GM12878 (cell line): ENCODE results near the gene MRPL55. TPM values are rescaled to one million over a fixed set of nuclear protein-coding genes. Genes with fewer than 3 reads are reported as not detected.
A peak's percentile ranks its signal among the peaks of the same experiment; 100 is the strongest.

ENCODE experiments used
- ATAC-seq: fragments of 200-7000 bp; cut with Tn5 transposase; 3 replicates; pipeline ENCODE4 v1.9.1; 2020; ENCODE audit warnings: mild to moderate bottlenecking, moderate library complexity
- BruUV-seq: library from RNA; stranded (reverse); fragments of 400-500 nt; replicated peaks from 2 replicates; lab custom pipeline; 2021; lab: Mats Ljungman, UMichigan
- CTCF ChIA-PET: fragments of 300-600 bp; sonication (Branson Sonifier 250); formaldehyde crosslinking; extraction: SDS; loops from one replicate; lab custom pipeline; 2021; ENCODE audit warnings: inconsistent platforms; lab: Yijun Ruan, JAX
- POLR2A ChIA-PET: fragments of 350-600 bp; formaldehyde crosslinking; extraction: SDS; loops from one replicate; lab custom pipeline; 2021; ENCODE audit warnings: inconsistent platforms; lab: Charles Lee
- RAD21 ChIA-PET: fragments of 300-600 bp; sonication (Branson Sonifier 250); formaldehyde crosslinking; loops from one replicate; lab custom pipeline; 2023; ENCODE audit warnings: antibody characterized with exemption; ENCODE audit not compliant: unreplicated experiment; lab: Charles Lee
- SMC1A ChIA-PET: fragments of 300-600 bp; sonication (Branson Sonifier 250); formaldehyde crosslinking; loops from one replicate; lab custom pipeline; 2023; ENCODE audit not compliant: unreplicated experiment, uncharacterized antibody; lab: Charles Lee
- DNase-seq: peaks from one replicate; pipeline ENCODE4 v3.0.0-alpha.2; 2011; ENCODE audit warnings: low read depth, low spot score
- FAIRE-seq: peaks from 3 replicates; lab custom pipeline; 2011; peaks lifted over from hg19 to GRCh38; lab: Jason Lieb, UNC
- H2AFZ ChIP-seq: 2 replicates; pipeline ENCODE4 v1.6.0; 2011; ENCODE audit warnings: low read depth, low read length, control low read depth; ENCODE audit not compliant: control insufficient read depth
- H3K27ac ChIP-seq: 2 replicates; pipeline ENCODE4 v1.5.1; 2011; ENCODE audit warnings: control low read depth; ENCODE audit not compliant: control insufficient read depth, insufficient read depth
- H3K27me3 ChIP-seq, 2 experiments: replicated peaks in 1 of 2; 2 replicates each; pipeline versions ENCODE4 v1.6.0 to v1.6.1; 2011; ENCODE audit warnings: low read length in 1 of 2; ENCODE audit not compliant: control insufficient read depth in 2 of 2, insufficient read depth in 2 of 2
- H3K36me3 ChIP-seq, 2 experiments: 2 replicates each; pipeline ENCODE4 v1.5.1; 2011; ENCODE audit warnings: low read length in 1 of 2; ENCODE audit not compliant: control insufficient read depth in 2 of 2, insufficient read depth in 2 of 2
- H3K4me1 ChIP-seq: 2 replicates; pipeline ENCODE4 v1.6.1; 2011; ENCODE audit warnings: mild to moderate bottlenecking, low read length, moderate library complexity, mixed read lengths; ENCODE audit not compliant: control insufficient read depth, insufficient read depth
- H3K4me2 ChIP-seq: 2 replicates; pipeline ENCODE4 v1.6.0; 2011; ENCODE audit warnings: control low read depth; ENCODE audit not compliant: control insufficient read depth, insufficient read depth
- H3K4me3 ChIP-seq: fragments of 200-600 bp; sonication (generic); 2 replicates; pipeline ENCODE4 v1.5.1; 2016
- H3K79me2 ChIP-seq: 2 replicates; pipeline ENCODE4 v1.6.0; 2011; ENCODE audit warnings: low read length; ENCODE audit not compliant: control insufficient read depth, insufficient read depth
- H3K9ac ChIP-seq: 2 replicates; pipeline ENCODE4 v1.8.0; 2011; ENCODE audit warnings: low read length, control low read depth, mixed read lengths; ENCODE audit not compliant: control insufficient read depth, insufficient read depth
- H3K9me3 ChIP-seq: replicated peaks from 3 replicates; pipeline ENCODE4 v1.5.1; 2011; ENCODE audit warnings: mild to moderate bottlenecking, low read length; ENCODE audit not compliant: control insufficient read depth, insufficient read depth
- H4K20me1 ChIP-seq: 2 replicates; pipeline ENCODE4 v1.6.0; 2011; ENCODE audit not compliant: control insufficient read depth, insufficient read depth
- EP300 ChIP-seq, 2 experiments: fragments of 150-350 bp in 1 of 2; IDR thresholded peaks; 2 replicates each; pipeline ENCODE4 v1.6.1; 2011 to 2012; ENCODE audit warnings: low read depth in 2 of 2, low read length in 2 of 2, borderline replicate concordance in 1 of 2, improper control_type of control experiment in 1 of 2, inconsistent platforms in 1 of 2; ENCODE audit not compliant: control insufficient read depth in 1 of 2
- HDAC6 ChIP-seq: fragments of 200-600 bp; sonication (generic); IDR thresholded peaks from one replicate; pipeline ENCODE4 v1.8.0; 2017; ENCODE audit warnings: antibody characterized with exemption; ENCODE audit not compliant: unreplicated experiment
- HDGF ChIP-seq: fragments of 450-650 bp; IDR thresholded peaks from 2 replicates; pipeline ENCODE4 v1.6.1; 2016; ENCODE audit warnings: antibody characterized with exemption
- IKZF1 ChIP-seq: fragments of 450-650 bp; conservative IDR thresholded peaks from 2 replicates; pipeline ENCODE4 v1.6.1; 2017; ENCODE audit warnings: antibody characterized with exemption, mild to moderate bottlenecking
- IKZF2 ChIP-seq, 2 experiments: fragments of 450-650 bp; IDR thresholded peaks; 2 replicates each; pipeline ENCODE4 v1.6.1; 2017; ENCODE audit warnings: mild to moderate bottlenecking in 2 of 2, moderate library complexity in 2 of 2
- MTA3 ChIP-seq: IDR thresholded peaks from 2 replicates; pipeline ENCODE4 v1.6.1; 2012; ENCODE audit warnings: low read length, inconsistent platforms, borderline replicate concordance
- MYC ChIP-seq: IDR thresholded peaks from 2 replicates; pipeline ENCODE4 v1.6.1; 2011; ENCODE audit warnings: mild to moderate bottlenecking, low read length, moderate library complexity, inconsistent platforms; ENCODE audit not compliant: insufficient read depth, insufficient replicate concordance, insufficient read length, severe bottlenecking
- POU2F2 ChIP-seq: IDR thresholded peaks from 3 replicates; pipeline ENCODE4 v1.6.1; 2011; ENCODE audit warnings: low read depth, mild to moderate bottlenecking, low read length, borderline replicate concordance
- YY1 ChIP-seq: IDR thresholded peaks from 2 replicates; pipeline ENCODE4 v1.6.1; 2011; ENCODE audit warnings: low read depth, mild to moderate bottlenecking, low read length
- ZBTB4 ChIP-seq: fragments of 450-650 bp; formaldehyde crosslinking; IDR thresholded peaks from 2 replicates; pipeline ENCODE4 v1.4.0; 2022; ENCODE audit warnings: mild to moderate bottlenecking, moderate library complexity
- ZNF207 ChIP-seq: fragments of 450-650 bp; IDR thresholded peaks from 2 replicates; pipeline ENCODE4 v1.6.1; 2014; ENCODE audit warnings: antibody characterized with exemption, mild to moderate bottlenecking, borderline replicate concordance
- ZNF384 ChIP-seq: IDR thresholded peaks from 2 replicates; pipeline ENCODE4 v1.6.1; 2012; ENCODE audit warnings: low read depth, mild to moderate bottlenecking, low read length, improper control_type of control experiment, borderline replicate concordance
- WGBS: methylation state at CpG from one replicate; pipeline ENCODE4 v1.1.6; 2016; ENCODE audit warnings: low lambda C conversion rate; ENCODE audit not compliant: insufficient replicate concordance, insufficient coverage; ENCODE audit errors: missing lambda C conversion rate; 5-methylcytosine and 5-hydroxymethylcytosine counted together
- in situ Hi-C: fragments of 300-500 bp; cut with MboI; formaldehyde crosslinking; loops from 9 replicates; pipeline ENCODE4 v1.14.3; 2018; ENCODE audit warnings: mixed read lengths
- intact Hi-C: fragments of 100-400 bp; cut with micrococcal nuclease; formaldehyde crosslinking; loops from one replicate; pipeline ENCODE4 v1.14.2; 2022; ENCODE audit not compliant: unreplicated experiment
- polyA plus RNA-seq, 11 experiments: library from polyadenylated mRNA; depleted of rRNA in 4 of 11; unstranded in 6 of 11; stranded (reverse) in 5 of 11; fragments of >200 nt; fragmentation: Nextera tagmentation in 4 of 11; fragmentation: Illumina TruSeq in 1 of 11; extraction: Ambion mirVana in 4 of 11; extraction: Trizol in 1 of 11; gene quantifications; 1 replicate in 1 of 11; 2 replicates in 10 of 11; pipeline versions ENCODE4 v1.2.1 to v1.2.3, GENCODE V29; 2011 to 2016; ENCODE audit warnings: inconsistent platforms in 2 of 11, missing spikeins in 2 of 11, low read depth in 1 of 11
- total RNA-seq, 4 experiments: library from RNA; depleted of rRNA in 3 of 4; stranded (reverse); fragments of >200 nt in 3 of 4; fragmentation: Illumina TruSeq in 1 of 4; extraction: Trizol in 1 of 4; gene quantifications; 2 replicates each; pipeline versions ENCODE4 v1.2.1 to v1.2.3, GENCODE V29; 2013 to 2021
- TF ChIP-seq, protein P1 (sequence below): fragments of 450-650 bp; IDR thresholded peaks from 2 replicates; pipeline ENCODE4 v1.6.1; 2016; ENCODE audit warnings: mild to moderate bottlenecking

MRPL55 gene
- total and polyA plus RNA-seq, 10 of the 15 experiments (the other 5 are each of a cell fraction or from before 2014, with no cell fraction given), result 15.1 to 143 (median 55.8) TPM

DNA sequence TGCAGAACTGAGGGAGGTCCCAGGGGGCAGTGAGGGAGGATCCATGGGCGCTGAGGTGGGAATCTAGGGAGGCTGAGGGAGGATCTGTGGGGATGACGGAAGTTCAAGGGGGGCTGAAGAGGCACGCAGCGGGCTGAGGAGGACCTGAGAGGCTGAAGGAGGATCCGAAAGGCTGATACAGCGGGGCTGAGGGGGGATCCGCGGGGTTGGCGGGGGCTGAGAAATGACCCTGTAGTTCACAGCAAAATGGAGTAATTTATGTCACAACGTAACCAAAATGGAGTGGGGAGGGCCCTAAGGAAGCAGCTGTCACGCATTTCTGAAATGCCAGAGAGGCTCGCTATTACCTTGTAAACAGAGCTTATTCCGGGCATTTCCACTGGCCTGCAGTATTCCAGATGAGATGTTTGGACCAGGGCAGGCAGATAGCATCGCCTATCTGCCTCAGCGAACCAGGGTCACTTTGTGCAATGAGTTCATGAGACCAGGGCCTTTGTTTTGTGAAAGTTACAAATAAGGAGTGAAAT, 926 bp upstream of the MRPL55 start:
- TF ChIP-seq ZNF207, result no peak
- no peak for TF ChIP-seq IKZF2 (IDR thresholded peaks at IDR 0.05)
- no peak for TF ChIP-seq MYC
- TF ChIP-seq HDGF, result no peak
- TF ChIP-seq MTA3, result peak; percentile 49; the same call in 1 of the 2 replicates
- no peak for TF ChIP-seq ZNF384
- no peak for TF ChIP-seq ZBTB4
- TF ChIP-seq YY1, result peak; percentile 67; the same call in 1 of the 2 replicates
- no peak for TF ChIP-seq HDAC6
- no peak for TF ChIP-seq EP300 (IDR thresholded peaks at IDR 0.05; ENCODE audit: borderline replicate concordance in 1 of 2, control insufficient read depth in 1 of 2, low read depth in 2 of 2, low read length in 2 of 2)
- no peak for TF ChIP-seq IKZF1
- TF ChIP-seq, protein P1, sequence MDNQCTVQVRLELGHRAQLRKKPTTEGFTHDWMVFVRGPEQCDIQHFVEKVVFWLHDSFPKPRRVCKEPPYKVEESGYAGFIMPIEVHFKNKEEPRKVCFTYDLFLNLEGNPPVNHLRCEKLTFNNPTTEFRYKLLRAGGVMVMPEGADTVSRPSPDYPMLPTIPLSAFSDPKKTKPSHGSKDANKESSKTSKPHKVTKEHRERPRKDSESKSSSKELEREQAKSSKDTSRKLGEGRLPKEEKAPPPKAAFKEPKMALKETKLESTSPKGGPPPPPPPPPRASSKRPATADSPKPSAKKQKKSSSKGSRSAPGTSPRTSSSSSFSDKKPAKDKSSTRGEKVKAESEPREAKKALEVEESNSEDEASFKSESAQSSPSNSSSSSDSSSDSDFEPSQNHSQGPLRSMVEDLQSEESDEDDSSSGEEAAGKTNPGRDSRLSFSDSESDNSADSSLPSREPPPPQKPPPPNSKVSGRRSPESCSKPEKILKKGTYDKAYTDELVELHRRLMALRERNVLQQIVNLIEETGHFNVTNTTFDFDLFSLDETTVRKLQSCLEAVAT, result no peak
- TF ChIP-seq POU2F2, result no peak
- SMC1A ChIA-PET, result interaction anchor here (0.7 to 1.5 kb wide), 2 partner anchors 13 to 21 kb away, joined by 3 to 4 read pairs; no protein-coding TSS in a partner anchor
- Histone ChIP-seq H3K27ac (peak overlapping the region; percentile 73), H3K9ac (peak overlapping the region; percentile 73), H3K4me1 (peaks cover 7% of the 10 kb centered on the region), H3K79me2 (peaks cover 13% of the 10 kb centered on the region), H3K9me3 (no peaks in the 10 kb centered on the region), H3K4me3 (peak overlapping the region; percentile 93), H2AFZ (peak overlapping the region; percentile 96), H4K20me1 (no peaks in the 10 kb centered on the region), H3K36me3 (peaks cover 4 to 5% of the 10 kb centered on the region in 2 experiments; a peak in 3 of 4 replicates), H3K4me2 (peak overlapping the region; percentile 96), H3K27me3 (no peaks in the 10 kb centered on the region)
- RAD21 ChIA-PET, result interaction anchor here (0.7 to 1.2 kb wide), 2 partner anchors 21 to 56 kb away, joined by 3 read pairs; no protein-coding TSS in a partner anchor
- ATAC-seq, result no peak
- CTCF ChIA-PET, result interaction anchor here (0.7 to 2.2 kb wide), 6 partner anchors 13 to 111 kb away, joined by 3 to 8 read pairs (median 5); partner anchors contain the start of gene IBA57
- no peak for DNase-seq
- POLR2A ChIA-PET, result interaction anchor here (0.6 to 2.1 kb wide), 7 partner anchors 11 to 689 kb away, joined by 3 to 7 read pairs (median 4); partner anchors contain the start of genes ARF1 and IBA57
- 39% methylated on average over 10 of the region's 15 CpGs for WGBS
- in situ Hi-C loops (no loop called here), intact Hi-C loops (loop anchor here (2.0 kb wide), 1 partner anchor 31 kb away; the partner anchor contains the start of gene GUK1)
- no peak for FAIRE-seq
- no TSS peak for BruUV-seq
